T47D (cell line): ENCODE results near the gene COA1.
A peak's percentile ranks its signal among the peaks of the same experiment; 100 is the strongest.
"Not testable (repeated sequence)": the region's sequence is repeated elsewhere in the genome, so short reads cannot be mapped to it uniquely, and the experiment has no call there.

ENCODE experiments used
- DNase-seq, 2 experiments: peaks; one replicate each; pipeline versions ENCODE4 v3.0.0 to v3.0.0-alpha.2; 2011 to 2012; ENCODE audit warnings: low read depth in 1 of 2, low spot score in 1 of 2
- JUND ChIP-seq: IDR thresholded peaks from 2 replicates; pipeline ENCODE4 v1.6.1; 2012; ENCODE audit warnings: low read depth
- in situ Hi-C: cut with HindIII; loops from 2 replicates; pipeline ENCODE4 v1.10.0; 2016; ENCODE audit warnings: low sequenced_read_pairs, low pct_unique_long_range_greater_than_20kb

Gene COA1

GRCh38 chr7:43700646-43701499 is 28.4 kb downstream of the COA1 start:
- no peak for TF ChIP-seq JUND
- DNase-seq = peak in 1 of 2 experiments; percentile 20
- in situ Hi-C loops = no loop called here

GRCh38 chr7:43700059-43700501 is 29.2 kb downstream of the COA1 start:
- peak in 1 of 2 experiments; percentile 73 for DNase-seq
- in situ Hi-C loops = no loop called here
- TF ChIP-seq JUND = no peak

GRCh38 chr7:43698460-43699255 is 30.7 kb downstream of the COA1 start:
- TF ChIP-seq JUND = no peak
- in situ Hi-C loops = no loop called here
- DNase-seq = no peak

GRCh38 chr7:43697690-43698089 is 31.6 kb downstream of the COA1 start:
- no peak for DNase-seq
- no peak for TF ChIP-seq JUND
- in situ Hi-C loops = no loop called here

- no peak for DNase-seq
- TF ChIP-seq JUND = no peak
- in situ Hi-C loops = no loop called here
Measured at GRCh38 chr7:43695365-43695764, 34.0 kb downstream of the COA1 start.

GRCh38 chr7:43694399-43694748 is 34.9 kb downstream of the COA1 start:
- no peak for DNase-seq
- no peak for TF ChIP-seq JUND
- in situ Hi-C loops = no loop called here

- no peak for TF ChIP-seq JUND
- in situ Hi-C loops = no loop called here
- no peak for DNase-seq
Measured at GRCh38 chr7:43693687-43694398, 35.5 kb downstream of the COA1 start.

GRCh38 chr7:43692582-43693373 is 36.5 kb downstream of the COA1 start:
- no peak for TF ChIP-seq JUND
- no peak for DNase-seq
- in situ Hi-C loops = no loop called here

GRCh38 chr7:43691611-43692010 is 37.7 kb downstream of the COA1 start:
- in situ Hi-C loops = no loop called here
- no peak for DNase-seq
- TF ChIP-seq JUND = no peak

GRCh38 chr7:43689115-43689514 is 40.2 kb downstream of the COA1 start:
- no peak for TF ChIP-seq JUND
- DNase-seq = no peak
- in situ Hi-C loops = no loop called here

- in situ Hi-C loops = not testable (repeated sequence)
Measured at GRCh38 chr7:43687866-43688265, 41.5 kb downstream of the COA1 start.

GRCh38 chr7:43686991-43687390 is 42.3 kb downstream of the COA1 start:
- in situ Hi-C loops = no loop called here
- TF ChIP-seq JUND = no peak
- no peak for DNase-seq

More at GRCh38 chr7:43687866-43688265, 41.5 kb downstream of the COA1 start:
- DNase-seq = not testable (repeated sequence)
